Activated CD4-positive, alpha-beta T cell treated with anti-CD3 and anti-CD28 coated beads, Interleukin-2, amount 50 U/mL, for 16 hours (primary cell): ENCODE data around the gene GPX4.

Experiments used
- DNase-seq: peaks from one replicate; pipeline ENCODE4 v3.0.0-alpha.2; 2020

GPX4 gene

DNA sequence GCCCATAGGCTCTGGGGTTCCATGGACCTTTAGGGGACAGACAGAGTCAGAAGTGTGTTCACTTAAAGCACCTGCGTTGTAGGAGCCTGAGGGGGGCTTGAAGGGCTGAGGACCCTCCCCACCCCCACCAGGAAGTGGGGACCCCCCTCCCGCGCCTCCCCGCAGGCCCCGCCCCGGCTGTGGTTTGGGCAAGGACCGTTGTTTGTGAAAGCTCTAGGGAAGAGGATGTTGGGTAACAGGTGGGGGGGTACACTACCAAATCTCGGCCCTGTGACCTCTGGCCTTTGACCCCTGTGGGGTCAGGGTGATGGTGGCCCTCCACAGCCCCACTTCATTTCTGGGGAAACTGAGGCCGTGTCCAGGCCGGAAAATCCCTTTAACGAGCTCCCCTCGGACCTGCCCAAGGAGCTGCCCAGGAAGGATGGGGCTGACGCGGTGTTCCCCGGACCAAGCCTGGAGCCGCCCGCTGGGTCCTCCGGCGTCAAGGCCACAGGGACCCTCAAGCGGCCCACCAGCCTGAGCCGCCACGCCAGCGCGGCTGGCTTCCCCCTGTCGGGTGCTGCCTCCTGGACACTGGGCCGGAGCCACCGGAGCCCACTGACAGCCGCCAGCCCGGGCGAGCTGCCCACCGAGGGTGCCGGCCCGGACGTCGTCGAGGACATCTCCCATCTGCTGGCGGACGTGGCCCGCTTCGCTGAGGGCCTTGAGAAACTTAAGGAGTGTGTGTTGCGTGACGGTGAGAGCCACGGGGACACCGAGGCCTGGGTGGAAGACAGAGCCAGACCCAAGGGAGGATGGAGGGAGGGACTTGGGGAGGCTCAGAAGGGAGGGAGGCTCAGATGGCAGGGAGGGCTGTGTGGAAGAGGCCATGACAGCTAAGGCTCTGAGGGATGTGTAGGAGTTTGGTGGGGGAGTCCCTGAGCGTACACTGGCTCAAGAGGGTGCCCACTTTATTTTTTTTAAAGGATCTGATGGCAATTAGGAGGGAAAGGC lies 35.5 kb upstream of the GPX4 start:
- peak; percentile 83 for DNase-seq

GRCh38 chr19:1069009-1069779 lies 34.6 kb upstream of the GPX4 start:
- DNase-seq = peak; percentile 89

DNA sequence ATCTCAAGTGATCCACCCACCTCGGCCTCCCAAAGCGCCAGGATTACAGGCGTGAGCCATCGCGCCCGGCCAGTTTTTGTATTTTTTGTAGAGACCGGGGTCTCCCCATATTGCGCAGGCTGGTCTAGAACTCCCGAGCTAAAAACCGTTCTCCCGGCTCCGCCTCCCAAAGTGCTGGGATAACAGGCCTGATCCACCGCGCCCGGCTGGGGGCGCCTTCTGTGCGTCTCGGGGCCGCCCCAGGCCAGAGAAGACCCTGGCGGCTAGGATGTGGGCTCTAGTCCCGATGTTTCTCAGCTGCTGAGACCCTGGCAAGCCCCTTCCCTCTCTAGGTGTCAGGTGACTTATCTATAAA lies 33.2 kb upstream of the GPX4 start:
- DNase-seq = no peak

DNA sequence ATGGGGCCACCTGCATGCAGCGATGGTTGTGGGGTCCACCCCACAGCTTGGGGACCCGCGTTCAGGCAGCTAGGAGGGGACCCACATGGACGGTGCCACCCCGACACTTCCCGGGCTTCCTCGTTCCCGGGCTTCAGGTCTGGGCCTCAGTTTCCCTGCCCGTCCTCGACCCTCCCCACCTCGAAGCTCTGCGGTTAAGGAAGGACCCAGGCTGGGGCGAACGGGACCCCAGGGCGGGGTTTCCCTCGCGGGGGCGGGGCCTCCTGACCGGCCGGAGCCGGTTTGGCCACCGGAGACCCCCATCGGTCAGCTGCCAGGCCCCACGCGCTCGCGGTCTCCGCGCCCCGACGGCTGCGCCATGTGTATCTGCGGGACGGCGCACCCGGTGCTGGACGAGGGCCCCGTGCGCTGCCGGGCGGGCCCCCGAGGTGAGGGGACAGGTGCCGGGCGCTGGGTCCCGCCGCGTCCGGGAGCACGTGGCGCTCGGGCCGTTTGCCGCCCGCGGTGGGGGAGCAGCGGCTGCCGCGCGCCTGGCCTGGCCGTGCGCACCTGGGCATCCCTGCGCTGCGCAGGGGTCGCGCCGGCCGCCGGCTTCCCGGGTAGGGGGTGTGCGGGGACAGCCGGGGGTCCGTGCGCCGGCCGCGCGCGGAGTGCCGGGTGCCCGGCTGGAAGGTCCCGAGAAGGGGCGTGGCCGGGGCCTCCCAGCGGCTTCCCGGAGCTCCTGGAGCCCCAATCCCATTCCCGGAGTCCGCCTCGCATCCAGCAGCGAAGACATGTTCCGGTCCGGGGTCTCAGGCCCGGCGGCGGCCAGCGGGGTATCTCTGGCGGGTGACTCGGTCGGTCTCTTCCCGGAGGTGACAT lies 32.6 kb upstream of the GPX4 start:
- no peak for DNase-seq

DNA sequence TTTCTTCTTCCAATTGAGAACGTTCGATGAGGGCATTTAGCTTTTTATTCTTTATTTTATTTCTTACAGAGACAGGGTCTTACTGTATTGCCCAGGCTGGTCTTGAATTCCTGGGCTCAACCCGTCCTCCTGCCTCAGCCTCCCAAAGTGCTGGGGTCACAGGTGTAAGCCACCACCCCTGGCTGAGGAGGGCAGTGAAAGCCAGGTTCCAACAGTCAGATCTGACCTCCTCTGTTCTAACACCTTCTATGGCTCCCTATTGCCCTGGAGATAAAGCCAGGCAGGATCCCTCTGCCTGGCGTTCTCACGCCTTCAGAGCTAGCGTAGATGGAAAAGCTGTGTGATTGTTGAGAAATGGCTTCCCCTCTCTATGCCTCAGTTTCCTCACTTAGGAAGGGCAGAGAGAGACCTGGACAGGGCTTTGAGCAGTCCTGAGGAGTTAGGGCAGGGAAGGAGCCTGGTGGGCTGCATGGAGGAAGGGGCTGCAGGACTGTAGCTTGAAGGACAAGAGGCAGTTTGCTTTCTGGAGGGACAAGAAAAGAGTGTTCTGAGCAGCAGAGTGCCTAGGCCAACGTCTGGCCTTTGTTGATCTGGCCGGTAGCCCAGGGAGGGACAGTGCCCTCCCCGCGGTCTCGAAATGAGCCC lies 31.3 kb upstream of the GPX4 start:
- DNase-seq = no peak

- no peak for DNase-seq
Measured at GRCh38 chr19:1073063-1073955, 30.5 kb upstream of the GPX4 start.

DNA sequence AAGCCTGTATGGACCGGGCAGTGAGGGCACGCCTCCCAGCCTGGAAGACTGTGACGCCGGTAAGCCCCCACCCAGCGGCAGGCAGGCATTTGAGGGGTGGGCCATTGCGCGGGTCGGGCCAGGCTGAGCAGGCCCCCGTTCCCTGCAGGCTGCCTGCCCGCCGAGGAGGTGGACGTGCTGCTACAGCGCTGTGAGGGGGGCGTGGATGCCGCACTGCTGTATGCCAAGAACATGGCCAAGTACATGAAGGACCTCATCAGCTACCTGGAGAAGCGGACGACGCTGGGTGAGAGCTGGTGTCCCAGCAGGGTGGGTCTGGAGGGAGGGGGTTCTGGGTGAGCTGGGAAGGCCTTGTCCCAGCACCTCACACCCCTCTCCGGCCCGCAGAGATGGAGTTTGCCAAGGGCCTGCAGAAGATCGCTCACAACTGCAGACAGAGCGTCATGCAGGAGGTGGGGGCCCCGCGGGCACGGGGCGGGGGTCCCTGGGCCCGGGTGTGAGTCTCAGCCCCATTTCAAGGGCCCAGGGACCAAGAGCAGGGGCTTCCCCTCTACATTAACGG lies 29.8 kb upstream of the GPX4 start:
- DNase-seq = no peak

DNA sequence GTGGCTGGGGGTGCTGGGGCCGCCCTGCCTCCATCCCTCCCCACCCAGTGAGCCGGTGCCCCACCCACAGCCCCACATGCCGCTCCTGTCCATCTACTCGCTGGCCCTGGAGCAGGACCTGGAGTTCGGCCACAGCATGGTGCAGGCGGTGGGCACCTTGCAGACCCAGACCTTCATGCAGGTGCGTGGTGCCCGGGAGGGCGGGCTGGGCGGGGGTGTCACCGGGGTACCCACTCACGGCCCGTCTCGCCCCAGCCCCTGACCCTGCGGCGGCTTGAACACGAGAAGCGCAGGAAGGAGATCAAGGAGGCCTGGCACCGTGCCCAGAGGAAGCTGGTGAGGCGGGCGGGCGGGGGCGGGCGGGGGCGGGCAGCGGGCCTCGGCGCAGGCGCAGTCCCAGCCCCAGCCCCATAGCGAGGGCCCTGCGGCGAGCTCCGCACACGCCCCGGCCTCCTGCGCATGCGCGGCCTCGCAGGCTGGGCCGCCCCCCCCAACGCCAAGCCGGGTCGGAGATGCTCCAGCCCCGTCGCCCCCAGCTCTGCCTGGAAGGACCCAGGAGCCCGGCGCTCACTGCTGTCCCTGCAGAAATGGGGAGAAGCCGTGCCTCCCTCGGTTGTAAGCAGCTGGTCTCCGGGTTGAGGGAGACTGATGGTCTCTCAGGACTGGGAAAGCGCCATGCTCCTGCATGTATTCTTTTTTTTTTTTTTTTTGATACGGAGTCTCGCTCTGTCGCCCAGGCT lies 29.1 kb upstream of the GPX4 start:
- DNase-seq = peak; percentile 90

GRCh38 chr19:1076046-1076386 lies 27.8 kb upstream of the GPX4 start:
- DNase-seq = no peak

- DNase-seq = peak; percentile 95
Measured at GRCh38 chr19:1076951-1077350, 26.8 kb upstream of the GPX4 start.

- DNase-seq = peak; percentile 87
Measured at GRCh38 chr19:1079566-1080111, 24.2 kb upstream of the GPX4 start.

DNA sequence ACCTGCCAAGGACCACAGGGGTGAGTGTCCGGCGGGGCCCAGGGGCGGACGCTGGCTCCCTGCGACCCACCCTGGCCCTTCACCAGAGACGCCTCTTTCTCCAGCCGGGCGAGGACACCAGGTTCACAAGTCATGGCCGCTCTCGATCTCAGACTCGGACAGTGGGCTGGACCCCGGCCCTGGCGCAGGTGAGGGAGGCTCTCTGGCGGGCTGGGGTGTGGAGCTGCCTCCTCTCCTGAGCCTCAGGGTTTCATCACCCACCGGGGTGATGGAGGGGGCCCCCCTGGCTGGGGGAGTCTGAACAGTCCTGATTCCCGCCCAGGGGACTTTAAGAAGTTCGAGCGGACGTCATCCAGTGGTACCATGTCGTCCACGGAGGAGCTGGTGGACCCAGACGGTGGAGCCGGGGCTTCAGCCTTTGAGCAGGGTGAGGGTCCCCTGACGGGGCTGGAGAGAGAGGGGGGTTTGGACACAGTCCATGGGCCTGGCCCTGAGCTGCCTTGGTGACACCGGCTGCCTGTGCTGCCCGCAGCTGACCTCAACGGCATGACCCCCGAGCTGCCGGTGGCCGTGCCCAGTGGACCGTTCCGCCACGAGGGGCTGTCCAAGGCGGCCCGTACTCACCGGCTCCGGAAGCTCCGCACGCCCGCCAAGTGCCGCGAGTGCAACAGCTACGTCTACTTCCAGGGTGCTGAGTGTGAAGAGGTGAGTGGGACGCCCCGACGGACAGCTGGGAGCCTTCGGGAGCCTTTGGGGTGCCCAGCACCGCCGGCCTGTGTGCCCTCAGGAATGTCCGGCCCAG lies 23.2 kb upstream of the GPX4 start:
- DNase-seq = no peak

GRCh38 chr19:1081301-1082164 lies 22.3 kb upstream of the GPX4 start:
- no peak for DNase-seq

DNA sequence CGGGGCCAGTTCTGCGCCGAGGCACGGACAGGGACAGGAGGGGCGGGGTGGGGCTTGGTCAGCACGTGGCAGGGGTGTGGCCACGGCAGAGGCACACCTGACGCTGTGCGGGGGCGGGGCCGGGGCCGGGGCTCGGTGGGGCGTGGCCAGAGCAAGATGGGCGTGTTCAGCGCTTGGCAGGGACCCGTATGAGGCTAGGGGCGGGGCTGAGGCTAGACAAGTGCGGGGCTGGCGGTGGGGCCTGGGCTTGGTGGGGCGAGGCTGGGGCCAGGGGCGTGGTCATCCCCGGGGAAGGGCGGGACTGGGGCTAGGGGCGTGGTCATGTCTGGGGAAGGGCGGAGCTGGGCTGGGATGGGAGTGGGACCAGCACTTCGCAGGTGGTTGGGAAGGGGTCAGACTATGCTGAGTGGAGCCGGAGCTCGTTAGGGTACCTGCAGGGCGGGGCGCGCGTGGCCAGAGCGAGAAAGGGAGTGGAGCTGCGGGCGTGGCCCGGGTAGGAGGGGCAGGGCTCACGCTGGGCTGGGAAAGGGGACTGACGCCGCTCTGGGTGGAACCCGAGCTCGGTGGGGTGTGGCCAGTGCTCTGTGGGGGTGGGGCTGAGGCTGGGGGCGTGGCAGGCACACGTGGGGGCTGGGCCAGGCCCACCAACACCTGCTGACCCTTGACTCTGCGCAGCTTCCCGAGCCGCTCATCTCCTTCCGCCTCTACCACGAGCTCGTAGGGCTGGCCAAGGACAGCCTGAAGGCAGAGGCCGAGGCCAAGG lies 21.4 kb upstream of the GPX4 start:
- DNase-seq = peak; percentile 83

DNA sequence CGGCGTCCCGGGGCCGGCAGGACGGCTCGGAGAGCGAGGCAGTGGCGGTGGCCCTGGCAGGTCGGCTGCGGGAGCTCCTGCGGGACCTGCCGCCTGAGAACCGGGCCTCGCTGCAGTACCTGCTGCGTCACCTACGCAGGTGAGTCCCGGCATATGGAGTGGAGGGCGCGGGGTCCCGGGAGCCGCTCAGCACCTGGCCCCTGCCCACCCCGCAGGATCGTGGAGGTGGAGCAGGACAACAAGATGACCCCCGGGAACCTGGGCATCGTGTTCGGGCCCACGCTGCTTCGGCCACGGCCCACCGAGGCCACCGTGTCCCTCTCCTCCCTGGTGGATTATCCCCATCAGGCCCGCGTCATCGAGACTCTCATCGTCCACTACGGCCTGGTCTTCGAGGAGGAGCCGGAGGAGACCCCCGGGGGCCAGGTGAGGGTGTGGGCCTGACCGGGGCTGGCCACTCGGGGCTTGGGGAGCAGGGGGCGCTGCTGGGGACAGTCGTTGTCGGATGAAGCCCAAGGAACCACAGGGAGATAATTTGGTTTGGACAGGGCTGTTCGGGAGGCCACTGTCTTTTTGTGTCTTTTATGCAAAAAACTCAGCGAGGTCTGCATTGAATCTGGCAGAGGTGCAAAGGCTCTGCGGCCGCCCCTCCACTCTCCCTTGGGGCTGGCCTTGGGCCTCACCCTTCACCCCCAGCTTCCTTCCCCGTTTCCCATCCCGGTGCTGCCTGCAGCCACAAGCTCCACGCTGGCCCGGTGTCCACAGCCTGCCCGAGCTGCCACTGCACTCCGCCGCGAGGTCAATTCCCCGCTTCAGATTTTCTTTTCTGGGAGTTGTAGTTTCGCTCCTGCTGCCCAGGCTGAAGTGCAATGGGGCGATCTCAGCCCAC lies 20.6 kb upstream of the GPX4 start:
- DNase-seq = no peak
